ENCODE results near the gene PSMA2. TPM values are rescaled to one million over a fixed set of nuclear protein-coding genes. Genes with fewer than 3 reads are reported as not detected.

PSMA2 gene
- total RNA-seq, 1 donor from 2014 or later, result 52.3 TPM

GRCh38 chr7:42961170-42961569, 29.2 kb upstream of the PSMA2 start:
- intact Hi-C loops (cut with DNase I), result no loop called here
- no peak for TF ChIP-seq CTCF (IDR thresholded peaks at IDR 0.05)
- H3K4me3 ChIP-seq, result no peak overlapping the region
- H3K27me3 ChIP-seq (ENCODE audit: low read depth), result no peaks in the 10 kb centered on the region
- peaks cover 5% of the 10 kb centered on the region for H3K9me3 ChIP-seq
- no peak overlapping the region for H3K27ac ChIP-seq
- H3K4me1 ChIP-seq, result no peaks in the 10 kb centered on the region
- no peak for DNase-seq
- ATAC-seq, result no peak
- H3K36me3 ChIP-seq, result no peaks in the 10 kb centered on the region

GRCh38 chr7:42960762-42961161, 28.8 kb upstream of the PSMA2 start:
- Histone ChIP-seq H3K4me1 (no peaks in the 10 kb centered on the region), H3K4me3 (no peak overlapping the region), H3K36me3 (no peaks in the 10 kb centered on the region), H3K27me3 (ENCODE audit: low read depth) (no peaks in the 10 kb centered on the region), H3K27ac (no peak overlapping the region), H3K9me3 (peaks cover 9% of the 10 kb centered on the region)
- intact Hi-C loops (cut with DNase I), result no loop called here
- no peak for ATAC-seq
- no peak for TF ChIP-seq CTCF (IDR thresholded peaks at IDR 0.05)
- DNase-seq, result no peak

- Histone ChIP-seq H3K9me3 (peaks cover 9% of the 10 kb centered on the region), H3K27me3 (ENCODE audit: low read depth) (no peaks in the 10 kb centered on the region), H3K4me1 (no peaks in the 10 kb centered on the region), H3K4me3 (no peak overlapping the region), H3K36me3 (no peaks in the 10 kb centered on the region), H3K27ac (no peak overlapping the region)
- intact Hi-C loops (cut with DNase I), result no loop called here
- TF ChIP-seq CTCF (IDR thresholded peaks at IDR 0.05), result no peak
- ATAC-seq (no peak), DNase-seq (no peak)
These were observed 27.6 kb upstream of the PSMA2 start for GRCh38 chr7:42959549-42959948.

- H3K36me3 ChIP-seq, result no peaks in the 10 kb centered on the region
- H3K4me1 ChIP-seq, result no peaks in the 10 kb centered on the region
- DNase-seq (no peak), ATAC-seq (no peak)
- H3K4me3 ChIP-seq, result no peak overlapping the region
- peaks cover 9% of the 10 kb centered on the region for H3K9me3 ChIP-seq
- no peak overlapping the region for H3K27ac ChIP-seq
- TF ChIP-seq CTCF (IDR thresholded peaks at IDR 0.05), result no peak
- intact Hi-C loops (cut with DNase I), result no loop called here
- no peaks in the 10 kb centered on the region for H3K27me3 ChIP-seq (ENCODE audit: low read depth)
These were observed 24.1 kb upstream of the PSMA2 start for GRCh38 chr7:42956062-42956461.

- DNase-seq (no peak), ATAC-seq (peak; percentile 63 to 66)
- TF ChIP-seq CTCF (IDR thresholded peaks at IDR 0.05), result no peak
- Histone ChIP-seq H3K4me1 (no peaks in the 10 kb centered on the region), H3K4me3 (no peak overlapping the region), H3K27me3 (ENCODE audit: low read depth) (no peaks in the 10 kb centered on the region), H3K36me3 (no peaks in the 10 kb centered on the region), H3K9me3 (peaks cover 9% of the 10 kb centered on the region), H3K27ac (no peak overlapping the region)
- intact Hi-C loops (cut with DNase I), result no loop called here
These were observed 22.0 kb upstream of the PSMA2 start for GRCh38 chr7:42953994-42954393.

- Histone ChIP-seq H3K36me3 (no peaks in the 10 kb centered on the region), H3K27me3 (ENCODE audit: low read depth) (no peaks in the 10 kb centered on the region), H3K4me1 (no peaks in the 10 kb centered on the region), H3K27ac (no peak overlapping the region), H3K4me3 (no peak overlapping the region), H3K9me3 (peaks cover 9% of the 10 kb centered on the region)
- DNase-seq (no peak), ATAC-seq (no peak)
- intact Hi-C loops (cut with DNase I), result no loop called here
- TF ChIP-seq CTCF (IDR thresholded peaks at IDR 0.05), result no peak
These were observed 20.4 kb upstream of the PSMA2 start for GRCh38 chr7:42952328-42952727.

Data from lower lobe of right lung (tissue), 2 donors.